ENCODE results near the gene CSGALNACT2. TPM values are rescaled to one million over a fixed set of nuclear protein-coding genes. Genes with fewer than 3 reads are reported as not detected.
"Not testable (repeated sequence)": the region's sequence is repeated elsewhere in the genome, so short reads cannot be mapped to it uniquely, and the experiment has no call there.

Gene CSGALNACT2
- total and polyA plus RNA-seq, 10 of the 15 experiments (the other 5 are each of a cell fraction or from before 2014, with no cell fraction given): 2.5 to 12.6 (median 8.7) TPM

DNA sequence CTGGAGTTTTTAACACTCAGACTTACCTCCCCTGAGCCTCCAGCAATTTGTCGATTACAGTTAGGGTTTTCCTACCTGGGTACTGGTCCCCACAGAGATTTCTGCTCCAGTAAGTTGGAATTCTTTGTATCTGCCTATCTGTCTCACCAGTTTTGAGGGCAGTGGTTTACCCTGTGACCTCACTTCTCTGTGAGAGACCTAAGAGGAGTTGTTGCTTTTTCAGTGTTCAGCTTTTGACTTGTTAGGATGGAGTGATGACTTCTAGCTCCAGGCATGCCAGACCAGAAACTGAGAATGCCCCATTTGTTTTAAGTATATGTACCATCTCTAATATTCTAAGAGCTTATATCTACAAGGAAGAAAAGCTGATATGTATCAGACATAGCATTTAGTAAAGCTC is 42.9 kb downstream of the CSGALNACT2 start:
- no peaks in the 10 kb centered on the region for H3K27me3 ChIP-seq (replicated peaks in 1 of 2; ENCODE audit: control insufficient read depth in 2 of 2, insufficient read depth in 2 of 2, low read length in 1 of 2)
- no peak for ATAC-seq
- H3K79me2 ChIP-seq (ENCODE audit: control insufficient read depth, insufficient read depth, low read length): no peaks in the 10 kb centered on the region
- ChIA-PET RAD21 (ENCODE audit: unreplicated experiment) (no interaction called here), SMC1A (ENCODE audit: uncharacterized antibody, unreplicated experiment) (interaction anchor here (1.2 kb wide), 1 partner anchor 8 kb away, joined by 3 read pairs; no protein-coding TSS in a partner anchor), CTCF (interaction anchor here (0.9 kb wide), 1 partner anchor 41 kb away, joined by 3 read pairs; no protein-coding TSS in a partner anchor), POLR2A (no interaction called here)
- peaks cover 0 to 12% of the 10 kb centered on the region in 2 experiments for H3K36me3 ChIP-seq (ENCODE audit: control insufficient read depth in 2 of 2, insufficient read depth in 2 of 2, low read length in 1 of 2)
- no peak overlapping the region for H3K4me3 ChIP-seq
- BruUV-seq (replicated peaks): no TSS peak
- no peaks in the 10 kb centered on the region for H4K20me1 ChIP-seq (ENCODE audit: control insufficient read depth, insufficient read depth)
- in situ Hi-C loops (cut with MboI) (no loop called here), intact Hi-C loops (cut with micrococcal nuclease; ENCODE audit: unreplicated experiment) (no loop called here)
- H3K4me1 ChIP-seq (ENCODE audit: control insufficient read depth, insufficient read depth, low read length): no peaks in the 10 kb centered on the region
- no peaks in the 10 kb centered on the region for H3K9me3 ChIP-seq (replicated peaks; ENCODE audit: control insufficient read depth, insufficient read depth, low read length)
- no peak overlapping the region for H3K9ac ChIP-seq (ENCODE audit: control insufficient read depth, insufficient read depth, low read length)
- FAIRE-seq: no peak
- H2AFZ ChIP-seq (ENCODE audit: control insufficient read depth, low read depth, low read length): no peak overlapping the region
- H3K27ac ChIP-seq (ENCODE audit: control insufficient read depth, insufficient read depth): no peak overlapping the region
- H3K4me2 ChIP-seq (ENCODE audit: control insufficient read depth, insufficient read depth): no peak overlapping the region
- DNase-seq (ENCODE audit: low read depth, low spot score): no peak
- no peak for TF ChIP-seq STAT1 (conservative IDR thresholded peaks at IDR 0.05)
- no peak for TF ChIP-seq CREM (IDR thresholded peaks at IDR 0.05; ENCODE audit: low read depth)
- TF ChIP-seq NR2C1 (IDR thresholded peaks at IDR 0.05): no peak
- TF ChIP-seq CBX3 (IDR thresholded peaks at IDR 0.05; ENCODE audit: borderline replicate concordance, low read depth): no peak
- WGBS (ENCODE audit: insufficient coverage, insufficient replicate concordance, low lambda C conversion rate, missing lambda C conversion rate): 100% methylated on average over 1 of the region's 1 CpG

DNA sequence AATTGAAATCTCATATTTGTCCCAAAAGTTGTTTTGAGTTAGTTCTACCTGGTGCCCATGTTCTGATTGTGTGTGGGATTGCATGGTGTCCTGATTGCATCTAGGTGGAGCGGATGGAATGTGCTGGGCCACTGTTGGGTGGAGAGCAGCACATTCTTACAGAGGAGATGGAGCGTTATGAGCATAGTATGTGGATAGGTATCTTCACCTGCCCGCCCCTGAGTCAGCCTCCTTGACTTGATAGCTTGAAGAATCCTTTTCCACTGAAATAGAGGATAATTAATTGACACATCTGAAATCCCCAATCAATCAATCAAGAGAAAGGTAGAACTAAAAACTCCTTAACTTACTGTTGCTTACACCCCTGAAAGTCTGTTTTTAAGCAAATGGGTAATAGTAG is 45.5 kb downstream of the CSGALNACT2 start:
- RAD21 ChIA-PET (ENCODE audit: unreplicated experiment); ATAC-seq; H3K4me3 ChIP-seq; H3K27me3 ChIP-seq (replicated peaks in 1 of 2; ENCODE audit: control insufficient read depth in 2 of 2, insufficient read depth in 2 of 2, low read length in 1 of 2); H3K9ac ChIP-seq (ENCODE audit: control insufficient read depth, insufficient read depth, low read length); H2AFZ ChIP-seq (ENCODE audit: control insufficient read depth, low read depth, low read length); H4K20me1 ChIP-seq (ENCODE audit: control insufficient read depth, insufficient read depth); H3K27ac ChIP-seq (ENCODE audit: control insufficient read depth, insufficient read depth); H3K9me3 ChIP-seq (replicated peaks; ENCODE audit: control insufficient read depth, insufficient read depth, low read length); in situ Hi-C loops (cut with MboI); H3K4me2 ChIP-seq (ENCODE audit: control insufficient read depth, insufficient read depth); H3K36me3 ChIP-seq (ENCODE audit: control insufficient read depth in 2 of 2, insufficient read depth in 2 of 2, low read length in 1 of 2); FAIRE-seq; H3K79me2 ChIP-seq (ENCODE audit: control insufficient read depth, insufficient read depth, low read length); DNase-seq (ENCODE audit: low read depth, low spot score); SMC1A ChIA-PET (ENCODE audit: uncharacterized antibody, unreplicated experiment); intact Hi-C loops (cut with micrococcal nuclease; ENCODE audit: unreplicated experiment); CTCF ChIA-PET; H3K4me1 ChIP-seq (ENCODE audit: control insufficient read depth, insufficient read depth, low read length): not testable (repeated sequence)
- 100% methylated on average over 3 of the region's 3 CpGs for whole genome bisulfite sequencing (ENCODE audit: insufficient coverage, insufficient replicate concordance, low lambda C conversion rate, missing lambda C conversion rate)
- POLR2A ChIA-PET: interaction anchor here (0.6 kb wide), 2 partner anchors 37 to 243 kb away, joined by 4 to 7 read pairs; no protein-coding TSS in a partner anchor
- BruUV-seq (replicated peaks): TSS peak; percentile 32
